NCI-H69 (cell line): Measurements from ENCODE around the gene NLRC3.

ENCODE experiments used
- DNase-seq: peaks from one replicate; lab custom pipeline; 2025; lab: John Stamatoyannopoulos, UW

Gene NLRC3

DNA sequence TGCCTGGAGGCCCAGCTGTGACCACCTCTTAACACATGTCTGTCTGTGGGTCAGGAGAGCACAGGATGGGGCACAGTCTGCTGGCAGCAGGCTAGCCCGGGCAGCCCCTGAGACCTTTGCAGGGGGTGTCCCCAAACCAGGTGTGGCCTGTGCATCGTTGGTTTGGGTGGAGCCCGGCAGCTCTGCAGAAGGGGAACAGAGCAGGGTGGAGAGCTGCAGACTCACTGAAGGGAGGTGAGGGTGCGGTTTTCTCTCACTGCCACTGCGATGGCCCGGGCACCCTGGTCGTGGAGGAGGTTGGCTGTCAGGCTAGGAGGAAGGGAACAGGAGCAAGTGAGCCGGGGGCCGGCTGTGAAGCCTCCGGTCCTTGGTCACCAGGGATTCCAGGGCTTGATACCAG lies 28.8 kb downstream of the NLRC3 start:
- no peak for DNase-seq

DNA sequence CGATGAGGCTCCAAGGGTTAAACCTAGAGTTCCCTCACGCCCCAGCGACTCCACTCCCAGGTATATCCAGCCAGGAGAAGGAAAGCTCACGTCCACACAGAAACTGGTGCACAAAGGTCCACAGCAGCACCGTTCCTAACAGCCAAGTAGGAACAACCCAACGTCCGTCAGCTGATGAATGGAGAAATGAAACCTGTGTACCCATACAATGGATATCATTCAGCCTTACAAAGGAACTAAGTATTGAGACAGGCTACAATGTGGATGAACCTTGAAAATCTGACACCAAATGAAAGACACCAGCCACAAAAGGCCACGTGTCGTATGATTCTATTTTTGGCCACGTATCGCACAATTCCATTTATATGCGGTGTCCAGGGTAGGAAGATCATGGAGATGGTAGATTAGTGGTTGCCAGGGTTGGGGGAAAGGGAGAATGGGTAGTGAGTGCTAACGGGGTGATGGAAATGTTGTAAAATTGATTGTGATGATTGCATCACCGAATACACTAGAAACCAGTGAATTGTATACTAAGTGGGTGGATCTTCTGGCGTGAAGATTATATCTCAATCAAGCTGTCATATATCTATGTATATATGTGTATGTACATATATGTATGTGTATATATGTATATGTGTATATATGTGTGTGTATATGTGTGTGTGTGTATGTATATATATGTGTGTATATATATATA lies 30.1 kb downstream of the NLRC3 start:
- DNase-seq, result no peak

GRCh38 chr16:3542601-3543373 lies 34.4 kb downstream of the NLRC3 start:
- DNase-seq, result peak; percentile 13

DNA sequence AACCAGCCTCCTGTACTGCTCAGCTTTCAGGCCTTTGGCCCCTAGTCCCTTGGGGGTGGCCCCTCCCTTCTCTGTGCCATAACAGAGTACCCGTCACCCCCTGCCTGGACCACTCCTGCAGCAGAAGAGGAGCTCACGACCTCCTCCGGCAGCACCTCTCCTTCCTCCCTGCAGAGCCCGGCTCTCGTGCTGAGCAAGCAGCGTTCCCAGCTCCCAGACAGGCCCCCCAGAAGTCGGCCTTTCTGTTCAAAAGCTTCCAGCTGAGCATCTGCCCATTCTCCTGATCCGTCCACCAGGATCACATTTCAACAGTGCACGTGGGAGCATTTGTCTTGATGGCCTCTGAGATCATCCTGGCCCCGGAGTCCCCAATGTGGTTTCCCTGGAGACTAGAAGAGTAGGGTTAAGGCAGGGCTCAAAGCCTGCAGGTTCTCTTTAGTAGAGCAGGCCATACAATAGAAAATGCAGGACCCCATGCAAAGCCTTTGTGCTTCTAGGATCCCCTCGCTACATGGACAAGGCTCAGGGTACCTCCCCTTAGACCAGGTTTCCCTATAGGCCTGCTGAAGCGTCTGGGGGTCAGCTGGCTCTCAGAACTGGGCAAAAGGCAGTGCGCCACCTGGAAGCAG lies 35.6 kb downstream of the NLRC3 start:
- DNase-seq, result no peak

GRCh38 chr16:3538222-3538621 lies 39.0 kb downstream of the NLRC3 start:
- no peak for DNase-seq

- DNase-seq, result no peak
These were observed 40.4 kb downstream of the NLRC3 start for GRCh38 chr16:3536851-3537250.

DNA sequence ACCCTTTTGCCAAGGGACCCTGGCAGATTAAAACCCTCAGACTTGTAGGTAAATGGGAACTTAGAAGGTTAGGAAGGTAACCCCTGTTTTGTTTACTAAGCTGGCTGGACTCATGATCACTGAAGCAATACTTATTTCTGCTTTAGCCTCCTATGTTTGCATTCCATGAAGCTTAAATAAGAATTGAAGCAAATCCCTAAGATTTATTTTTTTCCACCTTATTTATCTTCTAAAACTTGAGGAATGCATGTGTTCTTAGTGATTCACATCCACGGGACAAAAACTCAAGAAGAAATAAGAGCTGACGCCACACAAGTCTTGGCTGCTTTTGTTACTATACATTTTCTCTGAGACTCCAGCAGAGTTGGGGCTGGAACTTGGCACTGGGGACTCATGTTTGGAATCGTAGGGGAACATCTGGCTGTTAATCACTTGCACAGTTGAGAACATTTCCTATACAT lies 40.9 kb downstream of the NLRC3 start:
- DNase-seq, result no peak

DNA sequence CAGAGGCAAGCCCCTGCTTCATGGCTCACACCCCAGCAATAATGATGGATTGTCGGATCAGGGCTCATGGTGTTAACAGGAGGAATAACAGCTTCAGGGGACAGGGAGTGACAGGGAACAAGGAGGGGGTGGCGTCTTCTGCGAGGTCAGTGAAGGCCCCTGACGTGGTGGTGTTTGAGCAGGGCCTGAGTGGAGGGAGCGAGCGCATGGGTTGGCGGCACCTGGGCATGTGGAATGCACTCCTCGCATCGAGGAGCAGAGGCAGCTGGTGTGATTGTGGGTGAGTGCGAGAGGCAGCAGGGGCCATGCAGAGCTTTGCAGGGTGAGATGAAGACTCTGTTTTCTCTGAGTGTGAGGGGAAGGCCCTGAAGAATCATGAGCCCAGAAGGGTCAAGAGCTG lies 43.1 kb downstream of the NLRC3 start:
- DNase-seq, result no peak

DNA sequence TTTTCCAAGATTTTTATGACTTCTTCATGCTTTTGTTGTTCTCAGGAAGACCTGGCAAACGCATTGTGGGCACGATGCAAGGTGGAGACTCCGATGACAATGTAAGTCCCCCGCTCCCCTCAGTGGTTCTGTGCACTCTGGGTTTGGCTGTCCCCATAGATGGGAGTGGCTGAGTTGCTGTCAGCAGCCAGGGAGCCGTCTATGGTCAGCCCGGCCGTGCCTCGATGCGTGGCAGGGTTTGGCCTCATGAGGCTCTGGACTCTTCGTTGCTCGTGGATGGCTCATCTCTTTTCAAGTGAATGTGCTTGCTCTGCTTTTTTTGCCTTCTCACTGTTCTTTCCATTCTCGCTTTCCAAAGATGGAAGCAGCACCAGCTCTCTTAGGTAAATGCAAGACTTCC lies 44.5 kb downstream of the NLRC3 start:
- no peak for DNase-seq

- no peak for DNase-seq
These were observed 46.8 kb downstream of the NLRC3 start for GRCh38 chr16:3530371-3530914.

DNA sequence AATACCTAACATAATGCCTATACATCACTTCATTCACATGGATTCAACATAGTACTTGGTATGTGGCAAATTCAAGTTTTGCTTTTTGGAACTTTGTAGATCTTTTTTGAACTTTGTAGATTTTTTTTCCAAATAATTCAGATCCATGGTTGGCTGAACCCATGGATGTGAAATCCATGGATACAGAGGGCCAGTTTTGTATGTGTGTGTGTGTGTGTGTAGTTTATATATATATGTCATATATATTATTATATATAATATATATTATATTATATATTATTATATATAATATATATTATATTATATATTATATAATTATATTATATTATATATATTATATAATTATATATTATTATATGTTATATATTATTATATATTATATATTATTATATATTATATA lies 48.0 kb downstream of the NLRC3 start:
- peak; percentile 15 for DNase-seq

DNA sequence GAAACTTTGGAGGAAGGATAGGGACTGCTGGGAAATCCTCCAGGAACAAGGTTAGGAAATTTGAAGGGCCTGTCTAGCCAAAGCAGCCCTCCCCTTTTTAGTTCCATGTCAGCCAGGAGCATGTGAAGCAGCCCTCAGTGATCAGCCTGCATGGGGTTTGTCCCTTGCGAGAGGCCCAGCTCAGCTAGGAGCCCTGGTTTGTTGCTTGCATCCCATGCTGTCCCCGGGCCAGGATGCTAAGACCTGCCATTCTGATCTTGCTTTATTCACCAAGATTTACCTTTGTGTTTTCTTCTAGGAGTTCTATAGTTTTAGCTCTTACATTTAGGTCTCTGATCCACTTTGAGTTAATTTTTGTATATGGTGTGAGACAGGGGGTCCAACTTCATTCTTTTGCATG lies 48.8 kb downstream of the NLRC3 start:
- no peak for DNase-seq

DNA sequence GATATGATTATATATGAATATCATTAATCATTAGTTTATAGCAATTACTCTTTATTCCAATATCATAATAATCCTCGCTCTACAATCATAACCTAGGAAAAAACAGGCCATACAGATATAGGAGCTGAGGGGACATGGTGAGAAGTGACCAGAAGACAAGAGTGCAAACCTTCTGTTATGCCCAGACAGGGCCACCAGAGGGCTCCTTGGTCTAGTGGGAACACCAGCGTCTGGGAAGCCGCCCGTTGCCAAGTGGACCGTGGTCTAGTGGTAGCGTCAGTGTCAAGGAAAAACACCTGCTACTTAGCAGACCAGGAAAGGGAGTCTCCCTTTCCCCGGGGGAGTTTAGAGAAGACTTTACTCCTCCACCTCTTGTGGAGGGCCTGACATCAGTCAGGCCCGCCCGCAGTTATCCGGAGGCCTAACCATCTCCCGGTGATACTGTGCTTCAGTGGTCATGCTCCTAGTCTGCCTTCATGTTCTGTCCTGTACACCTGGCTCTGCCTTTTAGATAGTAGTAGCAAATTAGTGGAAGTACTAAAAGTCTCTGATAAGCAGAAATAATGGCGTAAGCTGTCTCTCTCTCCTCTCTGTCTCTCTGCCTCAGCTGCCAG lies 49.9 kb downstream of the NLRC3 start:
- peak; percentile 57 for DNase-seq

- DNase-seq, result no peak
These were observed 51.3 kb downstream of the NLRC3 start for GRCh38 chr16:3525951-3526350.

DNA sequence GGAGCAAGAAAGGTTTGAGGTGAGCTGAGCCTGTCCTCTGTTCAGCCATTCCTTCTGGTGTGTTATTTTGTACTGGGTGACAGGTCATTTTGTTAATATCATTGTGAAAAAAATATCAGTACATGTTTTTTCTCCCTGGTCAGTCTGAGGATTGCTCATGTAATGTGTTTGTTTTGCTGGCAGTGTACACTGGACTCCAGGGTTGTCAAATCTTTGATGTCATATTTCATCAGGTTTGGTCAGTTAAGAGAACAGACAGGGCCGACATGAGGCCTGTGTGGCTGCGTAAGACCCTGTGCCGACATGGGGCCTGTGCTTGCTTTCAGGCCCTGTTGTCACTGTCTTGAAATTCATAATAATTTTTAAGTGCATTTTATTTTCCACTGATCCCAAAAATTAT lies 53.9 kb downstream of the NLRC3 start:
- DNase-seq, result no peak

- DNase-seq, result no peak
These were observed 56.4 kb downstream of the NLRC3 start for GRCh38 chr16:3520841-3521240.

DNA sequence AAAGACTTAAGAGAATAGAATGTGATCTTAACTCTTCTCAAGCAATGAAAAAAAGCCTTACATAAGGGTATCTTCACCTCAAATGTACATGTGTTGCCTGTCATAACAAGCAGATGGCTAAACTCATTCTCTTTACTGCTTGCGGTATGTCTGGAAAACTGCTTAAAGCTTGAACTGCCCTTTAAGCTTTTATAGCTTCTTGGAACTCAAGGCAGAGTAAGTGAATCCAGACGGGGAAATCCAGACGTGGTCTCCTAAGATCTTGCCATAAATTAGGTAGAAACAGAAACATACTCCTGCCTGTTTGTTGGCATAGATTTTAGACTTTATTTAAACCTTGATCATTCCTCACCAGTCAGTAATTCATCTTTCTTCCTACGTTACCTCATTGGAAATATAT lies 56.8 kb downstream of the NLRC3 start:
- no peak for DNase-seq

DNA sequence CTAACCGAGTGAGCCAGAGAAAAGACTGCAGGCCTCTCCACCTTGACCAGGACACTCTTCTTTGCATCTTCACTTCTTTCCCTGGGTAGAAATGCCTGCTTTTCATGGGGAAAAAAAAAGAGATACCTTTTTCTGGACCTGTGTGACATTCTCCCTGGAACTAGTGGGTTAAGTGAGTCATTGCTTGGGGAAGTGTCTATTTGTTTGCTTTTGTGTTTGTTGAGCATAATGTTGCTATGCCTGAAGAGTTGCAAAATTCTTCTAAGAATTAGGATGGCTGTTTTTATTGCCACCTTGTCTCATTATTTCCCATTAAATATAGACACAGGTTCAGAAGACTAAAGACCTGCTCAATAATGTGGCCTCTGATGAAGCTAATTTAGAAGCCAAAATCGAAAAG lies 57.6 kb downstream of the NLRC3 start:
- no peak for DNase-seq

DNA sequence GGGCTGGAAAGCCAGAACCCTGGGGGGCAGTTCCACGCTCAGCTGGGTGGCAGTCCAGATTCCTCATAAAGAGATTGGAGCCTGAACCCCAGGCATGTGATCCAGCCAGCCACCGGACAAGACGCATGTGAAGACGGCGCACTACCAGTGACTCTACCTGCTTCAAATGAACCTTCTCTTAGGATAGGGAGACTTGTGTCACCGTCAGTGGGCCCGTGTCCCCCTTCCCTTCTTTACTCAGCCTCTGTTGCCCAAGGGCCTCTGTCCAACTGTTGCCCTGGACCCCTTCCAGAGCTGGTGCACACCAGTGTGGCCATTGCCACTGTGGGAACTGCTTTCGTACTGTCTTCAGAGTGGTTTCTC lies 58.2 kb downstream of the NLRC3 start:
- DNase-seq, result no peak

GRCh38 chr16:3518292-3518985 lies 58.8 kb downstream of the NLRC3 start:
- DNase-seq, result no peak

GRCh38 chr16:3515897-3516296 lies 61.3 kb downstream of the NLRC3 start:
- no peak for DNase-seq

DNA sequence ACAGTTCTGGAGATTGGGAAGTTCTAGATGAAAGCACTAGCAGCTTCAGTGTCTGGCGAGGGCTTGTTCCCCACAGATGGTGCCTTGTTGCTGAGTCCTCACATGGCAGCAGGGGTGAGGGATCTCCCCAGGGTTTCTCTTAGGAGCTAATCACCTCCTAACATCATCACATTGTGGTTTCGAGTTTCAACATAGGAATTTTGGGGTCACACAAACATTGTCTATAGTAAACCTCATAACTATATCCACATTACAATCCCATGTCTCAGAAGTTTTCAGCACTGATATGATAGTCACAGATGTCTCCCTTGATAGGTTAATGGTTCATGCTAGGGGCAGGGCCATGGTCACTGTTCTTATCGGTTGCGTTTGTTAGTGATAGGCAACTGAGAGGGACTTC lies 62.6 kb downstream of the NLRC3 start:
- no peak for DNase-seq
